HG02870 (cell line): Measurements from ENCODE around the gene OR5A2.
"Not testable (repeated sequence)": the region's sequence is repeated elsewhere in the genome, so short reads cannot be mapped to it uniquely, and the experiment has no call there.

Experiments
- ATAC-seq: cut with Tn5 transposase; IDR thresholded peaks from one replicate; pipeline ENCODE4 v1.9.1; 2021; ENCODE audit warnings: mild to moderate bottlenecking, moderate library complexity; ENCODE audit not compliant: unreplicated experiment

OR5A2 gene

GRCh38 chr11:59400461-59401261 lies 25.6 kb downstream of the OR5A2 start:
- ATAC-seq: no peak

GRCh38 chr11:59394186-59394585 lies 32.0 kb downstream of the OR5A2 start:
- no peak for ATAC-seq

DNA sequence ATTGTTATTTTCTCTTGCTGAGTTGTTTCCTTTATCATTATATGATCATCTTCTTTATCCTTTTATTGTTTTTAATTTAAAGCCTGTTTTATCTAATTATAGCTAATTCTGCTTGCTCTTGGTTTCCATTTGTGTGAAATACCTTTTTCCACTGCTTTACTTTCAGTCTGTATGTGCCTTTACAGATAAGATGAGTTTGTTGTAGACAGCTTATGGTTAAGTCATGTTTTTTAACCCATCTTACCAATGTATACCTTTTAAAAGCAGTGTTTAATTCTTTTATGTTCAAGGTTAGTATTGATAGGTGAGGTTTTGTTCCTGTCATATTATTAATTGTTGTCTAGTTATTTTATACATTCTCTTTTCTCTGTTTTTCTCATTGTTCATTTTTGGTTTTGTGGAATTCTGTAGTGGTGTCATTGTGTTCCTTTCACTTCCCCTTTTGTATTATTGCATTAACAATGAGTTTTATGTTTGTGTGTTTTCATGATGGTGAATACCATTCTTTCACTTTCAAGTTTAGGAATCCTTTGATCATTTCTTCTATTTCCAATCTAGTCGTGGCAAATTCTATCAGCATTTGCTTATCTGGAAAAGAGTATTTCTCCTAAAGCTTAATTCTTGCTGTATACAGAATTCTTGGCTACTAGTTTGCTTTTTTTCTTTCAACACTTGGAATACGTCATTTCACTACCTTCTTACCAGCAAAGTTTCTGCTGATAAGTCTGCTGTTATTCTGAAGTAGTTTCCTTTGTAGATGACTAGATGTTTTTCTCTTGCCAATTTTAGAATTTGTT lies 45.8 kb downstream of the OR5A2 start:
- ATAC-seq: peak; percentile 96

DNA sequence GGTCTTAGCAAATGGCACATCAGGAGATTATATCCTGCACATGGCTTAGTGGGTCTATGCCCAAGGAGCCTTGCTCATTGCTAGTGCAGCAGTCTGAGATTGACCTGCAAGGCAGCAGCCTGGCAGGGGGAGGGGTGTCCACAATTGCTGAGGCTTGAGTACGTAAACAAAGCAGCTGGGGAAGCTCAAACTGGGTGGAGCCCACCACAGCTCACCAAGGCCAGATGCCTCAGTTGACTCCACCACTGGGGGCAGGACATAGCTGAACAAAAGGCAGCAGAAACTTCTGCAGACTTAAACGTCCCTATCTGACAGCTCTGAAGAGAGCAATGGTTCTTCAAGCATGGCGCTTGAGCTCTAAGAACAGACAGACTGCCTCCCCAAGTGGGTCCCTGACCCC lies 53.9 kb downstream of the OR5A2 start:
- ATAC-seq: not testable (repeated sequence)

GRCh38 chr11:59368238-59369022 lies 57.8 kb downstream of the OR5A2 start:
- no peak for ATAC-seq
